ENCODE data around the gene WWOX. TPM values are rescaled to one million over a fixed set of nuclear protein-coding genes. Genes with fewer than 3 reads are reported as not detected.

Gene WWOX
- total and polyA plus RNA-seq, 2 of the 4 experiments (the other 2 are of a cell fraction), result 2.7 to 5.4 TPM

- no peaks in the 10 kb centered on the region for H3K9me1 ChIP-seq (ENCODE audit: insufficient read depth, low read length)
- H4K20me1 ChIP-seq (ENCODE audit: insufficient read depth, low read length), result no peaks in the 10 kb centered on the region
- peaks cover 10% of the 10 kb centered on the region for H3K9me3 ChIP-seq (ENCODE audit: control insufficient read depth, insufficient read depth, low read length)
- H4K91ac ChIP-seq (ENCODE audit: insufficient read depth, low read depth, low read length), result no peak overlapping the region
- no peak overlapping the region for H2BK20ac ChIP-seq (ENCODE audit: low read depth, low read length)
- no peak overlapping the region for H3K9ac ChIP-seq (ENCODE audit: low read depth, low read length)
- no peak overlapping the region for H2AFZ ChIP-seq (replicated peaks; ENCODE audit: low read length, poor library complexity)
- no peak overlapping the region for H4K8ac ChIP-seq (ENCODE audit: low read depth in 2 of 2, low read length in 2 of 2)
- no peaks in the 10 kb centered on the region for H3K27me3 ChIP-seq (ENCODE audit: control insufficient read depth, insufficient read depth, low read length)
- H2BK15ac ChIP-seq (ENCODE audit: low read depth, low read length), result no peak overlapping the region
- H2BK5ac ChIP-seq (ENCODE audit: low read depth, low read length, poor library complexity, severe bottlenecking), result no peak overlapping the region
- no peak overlapping the region for H4K5ac ChIP-seq (ENCODE audit: low read depth, low read length)
- no peak overlapping the region for H3K23ac ChIP-seq (ENCODE audit: low read depth, low read length)
- H3K4me2 ChIP-seq (ENCODE audit: low read depth, low read length), result no peak overlapping the region
- H3K14ac ChIP-seq (replicated peaks; ENCODE audit: low read depth, low read length), result no peak overlapping the region
- H3K79me1 ChIP-seq (ENCODE audit: low read depth in 1 of 2, low read length in 2 of 2), result no peaks in the 10 kb centered on the region
- TF ChIP-seq MXI1 (IDR thresholded peaks at IDR 0.05; ENCODE audit: borderline replicate concordance, low read depth, low read length) (no peak), SMC3 (IDR thresholded peaks at IDR 0.05; ENCODE audit: low read depth, low read length) (no peak), BHLHE40 (IDR thresholded peaks at IDR 0.05; ENCODE audit: low read depth, low read length) (no peak), FOS (IDR thresholded peaks at IDR 0.05; ENCODE audit: low read depth, low read length) (no peak), RFX5 (IDR thresholded peaks at IDR 0.05; ENCODE audit: low read depth, low read length) (no peak)
- intact Hi-C loops (cut with micrococcal nuclease), result no loop called here
- ChIA-PET POLR2A (ENCODE audit: unreplicated experiment) (no interaction called here), CTCF (no interaction called here)
- no peak overlapping the region for H3K27ac ChIP-seq (ENCODE audit: insufficient read depth, low read length)
- WGBS, 2 experiments (ENCODE audit: extremely low coverage in 2 of 2, insufficient read length in 1 of 2), result 43% methylated on average over 2 of the region's 8 CpGs; no CpG with 5 or more reads in 1 of the 2 experiments
- H3K36me3 ChIP-seq (ENCODE audit: control insufficient read depth, insufficient read depth, low read length), result no peaks in the 10 kb centered on the region
- in situ Hi-C loops (cut with MboI; ENCODE audit: low sequenced_read_pairs), result no loop called here
- DNase-seq (no peak), ATAC-seq (ENCODE audit: low read depth) (no peak)
- H2BK120ac ChIP-seq (ENCODE audit: low read depth, low read length), result no peak overlapping the region
- H2AK9ac ChIP-seq (replicated peaks; ENCODE audit: low read depth, low read length, poor library complexity), result no peak overlapping the region
- H3K4me1 ChIP-seq (ENCODE audit: control insufficient read depth, insufficient read depth, low read length), result no peaks in the 10 kb centered on the region; the same call in 1 of the 2 replicates
- no peak overlapping the region for H3K56ac ChIP-seq (ENCODE audit: extremely low read depth, insufficient read depth, low read length)
- no peak overlapping the region for H3K4ac ChIP-seq (ENCODE audit: low read depth, low read length)
- no TSS peak for BruUV-seq (replicated peaks)
- no peak overlapping the region for H3K4me3 ChIP-seq (ENCODE audit: insufficient read depth, low read depth, low read length)
- H2AK5ac ChIP-seq (ENCODE audit: low read depth, low read length), result no peak overlapping the region
- dilution Hi-C loops (cut with HindIII; ENCODE audit: low sequenced_read_pairs, unreplicated experiment), result no loop called here
- no peak overlapping the region for H3K18ac ChIP-seq (ENCODE audit: low read depth, low read length)
These were observed 401.3 kb downstream of the WWOX start for GRCh38 chr16:78500659-78501270.
